Stomach smooth muscle (tissue), 2 donors: ENCODE measurements around the gene MAN1C1.

ENCODE experiments used
- H3K27ac ChIP-seq: one replicate; pipeline ENCODE4 v1.7.0; 2013; ENCODE audit warnings: mild to moderate bottlenecking, low read length, inconsistent platforms
- H3K27me3 ChIP-seq, 2 donors: one replicate each; pipeline ENCODE4 v1.7.0; 2013; ENCODE audit warnings: low read length in 2 of 2; ENCODE audit not compliant: insufficient read depth in 2 of 2, control insufficient read depth in 1 of 2
- H3K36me3 ChIP-seq, 2 donors: one replicate each; pipeline ENCODE4 v1.7.0; 2013; ENCODE audit warnings: low read length in 2 of 2; ENCODE audit not compliant: control insufficient read depth in 2 of 2, insufficient read depth in 2 of 2
- H3K4me1 ChIP-seq: one replicate; pipeline ENCODE4 v1.7.0; 2013; ENCODE audit warnings: low read length; ENCODE audit not compliant: control insufficient read depth, insufficient read depth
- H3K4me3 ChIP-seq, 2 donors: one replicate each; pipeline ENCODE4 v1.7.0; 2013; ENCODE audit warnings: low read length in 2 of 2
- H3K9ac ChIP-seq, 2 donors: one replicate each; pipeline ENCODE4 v1.7.0; 2013; ENCODE audit warnings: low read length in 2 of 2, mild to moderate bottlenecking in 1 of 2
- H3K9me3 ChIP-seq, 2 donors: one replicate each; pipeline ENCODE4 v1.7.0; 2013; ENCODE audit warnings: low read length in 2 of 2; ENCODE audit not compliant: control insufficient read depth in 2 of 2
- donor health status: healthy.
- donor health status: Pancreatic carcinoma.

MAN1C1 gene

GRCh38 chr1:25831569-25832196, 215.1 kb downstream of the MAN1C1 start:
- Histone ChIP-seq H3K4me1 (no peaks in the 10 kb centered on the region), H3K27ac (no peak overlapping the region), H3K9me3 (no peaks in the 10 kb centered on the region), H3K4me3 (no peak overlapping the region), H3K27me3 (no peaks in the 10 kb centered on the region), H3K9ac (no peak overlapping the region), H3K36me3 (peaks cover 61 to 64% of the 10 kb centered on the region in 2 donors)

- H3K9me3 ChIP-seq: no peaks in the 10 kb centered on the region
- H3K36me3 ChIP-seq: peaks cover 57 to 63% of the 10 kb centered on the region in 2 donors
- H3K4me1 ChIP-seq: no peaks in the 10 kb centered on the region
- H3K27me3 ChIP-seq: no peaks in the 10 kb centered on the region
- H3K9ac ChIP-seq: no peak overlapping the region
- no peak overlapping the region for H3K4me3 ChIP-seq
- no peak overlapping the region for H3K27ac ChIP-seq
Observed at GRCh38 chr1:25832336-25833037, 215.9 kb downstream of the MAN1C1 start.

GRCh38 chr1:25833158-25833557, 216.6 kb downstream of the MAN1C1 start:
- Histone ChIP-seq H3K27me3 (no peaks in the 10 kb centered on the region), H3K9me3 (no peaks in the 10 kb centered on the region), H3K4me3 (no peak overlapping the region), H3K9ac (no peak overlapping the region), H3K4me1 (no peaks in the 10 kb centered on the region), H3K36me3 (peaks cover 53 to 57% of the 10 kb centered on the region in 2 donors), H3K27ac (no peak overlapping the region)
